Measurements from ENCODE around the gene RSU1.

RSU1 gene

GRCh38 chr10:16662923-16663322 lies 154.3 kb downstream of the RSU1 start:
- H3K36me3 ChIP-seq (ENCODE audit: control insufficient read depth, insufficient read depth, low read length): no peaks in the 10 kb centered on the region
- 94 to 95% methylated on average over 6 to 7 of the region's 7 CpGs for WGBS, 2 experiments

DNA sequence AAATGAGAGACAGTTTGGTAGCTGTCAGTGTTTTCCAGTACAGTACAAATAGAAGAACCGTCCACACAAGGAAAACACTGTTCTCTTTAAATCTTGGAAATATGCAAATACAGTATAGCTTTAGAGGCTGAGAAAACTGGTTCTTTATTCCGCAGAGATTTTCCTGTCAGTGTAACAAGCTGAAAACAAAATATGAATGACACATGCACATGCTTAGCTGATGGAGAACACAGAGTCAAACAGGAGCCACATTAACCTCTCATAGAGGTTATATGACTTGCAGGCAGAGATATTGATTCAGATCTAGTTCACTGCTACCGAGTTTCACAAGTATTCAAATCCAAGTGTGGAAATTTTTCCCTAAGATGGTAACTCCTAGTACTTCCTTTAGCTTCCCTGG lies 160.3 kb downstream of the RSU1 start:
- Histone ChIP-seq H3K27ac (ENCODE audit: insufficient read depth, low read depth, low read length, poor library complexity, severe bottlenecking) (no peak overlapping the region), H3K4me3 (ENCODE audit: insufficient read depth, low read depth, low read length) (no peak overlapping the region), H3K4me1 (ENCODE audit: control insufficient read depth, insufficient read depth, low read length) (no peaks in the 10 kb centered on the region), H3K36me3 (ENCODE audit: control insufficient read depth, insufficient read depth, low read length) (no peaks in the 10 kb centered on the region), H3K9me3 (ENCODE audit: control insufficient read depth, low read length) (no peaks in the 10 kb centered on the region), H3K27me3 (ENCODE audit: control insufficient read depth, insufficient read depth, low read length, poor library complexity, severe bottlenecking) (no peaks in the 10 kb centered on the region)
- 92 to 97% methylated on average over 3 of the region's 3 CpGs for WGBS, 2 experiments

More at GRCh38 chr10:16662923-16663322, 154.3 kb downstream of the RSU1 start:
- Histone ChIP-seq H3K27ac (ENCODE audit: insufficient read depth, low read depth, low read length, poor library complexity, severe bottlenecking) (no peak overlapping the region), H3K4me3 (ENCODE audit: insufficient read depth, low read depth, low read length) (no peak overlapping the region), H3K9me3 (ENCODE audit: control insufficient read depth, low read length) (no peaks in the 10 kb centered on the region), H3K4me1 (ENCODE audit: control insufficient read depth, insufficient read depth, low read length) (no peaks in the 10 kb centered on the region), H3K27me3 (ENCODE audit: control insufficient read depth, insufficient read depth, low read length, poor library complexity, severe bottlenecking) (no peaks in the 10 kb centered on the region)

DNA sequence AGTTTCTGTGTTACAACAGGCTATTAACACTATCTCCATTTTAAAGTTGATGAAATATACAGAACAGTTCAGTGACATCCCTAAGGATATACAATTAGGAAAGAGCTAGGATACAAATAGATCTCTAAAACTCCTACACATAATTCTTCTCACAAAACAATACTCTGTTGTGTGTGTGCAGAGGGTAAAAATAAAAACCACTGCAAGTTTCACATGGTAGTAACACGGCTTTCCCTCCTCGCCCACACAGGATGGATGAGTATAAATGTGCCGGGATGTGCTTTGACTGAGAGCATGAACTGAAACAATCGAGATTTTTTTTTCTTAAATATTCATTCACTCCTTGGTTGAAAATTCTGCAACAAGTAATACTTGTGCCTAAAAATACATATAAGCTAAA lies 164.0 kb downstream of the RSU1 start:
- no peak overlapping the region for H3K4me3 ChIP-seq (ENCODE audit: insufficient read depth, low read depth, low read length)
- H3K9me3 ChIP-seq (ENCODE audit: control insufficient read depth, low read length): no peaks in the 10 kb centered on the region
- no peak overlapping the region for H3K27ac ChIP-seq (ENCODE audit: insufficient read depth, low read depth, low read length, poor library complexity, severe bottlenecking)
- no peaks in the 10 kb centered on the region for H3K36me3 ChIP-seq (ENCODE audit: control insufficient read depth, insufficient read depth, low read length)
- no peaks in the 10 kb centered on the region for H3K27me3 ChIP-seq (ENCODE audit: control insufficient read depth, insufficient read depth, low read length, poor library complexity, severe bottlenecking)
- H3K4me1 ChIP-seq (ENCODE audit: control insufficient read depth, insufficient read depth, low read length): no peaks in the 10 kb centered on the region
- 95 to 100% methylated on average over 4 of the region's 4 CpGs for WGBS, 2 experiments

- Histone ChIP-seq H3K27ac (ENCODE audit: insufficient read depth, low read depth, low read length, poor library complexity, severe bottlenecking) (no peak overlapping the region), H3K27me3 (ENCODE audit: control insufficient read depth, insufficient read depth, low read length, poor library complexity, severe bottlenecking) (no peaks in the 10 kb centered on the region), H3K4me1 (ENCODE audit: control insufficient read depth, insufficient read depth, low read length) (no peaks in the 10 kb centered on the region), H3K4me3 (ENCODE audit: insufficient read depth, low read depth, low read length) (no peak overlapping the region), H3K36me3 (ENCODE audit: control insufficient read depth, insufficient read depth, low read length) (no peaks in the 10 kb centered on the region), H3K9me3 (ENCODE audit: control insufficient read depth, low read length) (no peaks in the 10 kb centered on the region)
- 76 to 82% methylated on average over 3 to 5 of the region's 5 CpGs for WGBS, 2 experiments
Measured at GRCh38 chr10:16652154-16652553, 165.1 kb downstream of the RSU1 start.

DNA sequence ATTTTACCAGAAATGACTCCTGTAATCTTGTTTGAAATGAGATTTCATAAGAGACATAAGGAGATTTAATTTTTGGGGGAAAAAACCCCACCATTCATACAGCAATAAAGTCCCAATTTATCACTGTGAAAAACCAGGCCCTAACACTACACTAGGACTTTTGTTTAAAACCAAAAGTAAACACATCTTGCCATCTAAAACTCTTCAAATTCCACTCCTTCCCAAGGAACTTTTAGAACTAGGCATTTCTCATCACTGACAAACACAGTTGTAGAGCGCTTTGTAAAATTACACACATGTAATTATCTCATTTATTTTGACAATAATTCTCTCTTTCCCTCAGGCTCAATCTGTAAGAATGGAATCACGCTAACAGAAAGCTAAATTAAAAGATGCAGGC lies 167.5 kb downstream of the RSU1 start:
- no peaks in the 10 kb centered on the region for H3K9me3 ChIP-seq (ENCODE audit: control insufficient read depth, low read length)
- no peaks in the 10 kb centered on the region for H3K27me3 ChIP-seq (ENCODE audit: control insufficient read depth, insufficient read depth, low read length, poor library complexity, severe bottlenecking)
- H3K36me3 ChIP-seq (ENCODE audit: control insufficient read depth, insufficient read depth, low read length): no peaks in the 10 kb centered on the region
- no peaks in the 10 kb centered on the region for H3K4me1 ChIP-seq (ENCODE audit: control insufficient read depth, insufficient read depth, low read length)
- whole genome bisulfite sequencing, 2 experiments: 95 to 97% methylated on average over 2 of the region's 2 CpGs
- no peak overlapping the region for H3K27ac ChIP-seq (ENCODE audit: insufficient read depth, low read depth, low read length, poor library complexity, severe bottlenecking)
- H3K4me3 ChIP-seq (ENCODE audit: insufficient read depth, low read depth, low read length): no peak overlapping the region

DNA sequence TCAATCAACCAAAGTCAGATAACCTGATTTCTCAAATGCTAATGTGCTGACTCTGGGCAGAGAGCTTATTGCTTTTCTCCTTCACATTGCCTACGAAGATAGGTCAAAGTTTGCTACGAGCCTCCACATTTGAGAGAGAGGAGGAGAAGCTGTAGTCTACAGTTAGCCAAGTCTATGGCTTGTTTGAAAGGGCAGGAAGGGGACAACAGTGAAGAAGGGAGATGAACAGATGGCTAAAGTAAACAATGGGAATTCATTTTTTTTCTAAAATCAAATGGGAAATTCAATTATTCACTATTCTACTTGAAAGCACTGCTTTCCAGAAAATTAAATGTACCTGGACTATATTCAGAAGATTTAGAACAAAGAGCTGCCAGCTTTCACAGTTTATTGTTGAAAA lies 168.9 kb downstream of the RSU1 start:
- no peaks in the 10 kb centered on the region for H3K4me1 ChIP-seq (ENCODE audit: control insufficient read depth, insufficient read depth, low read length)
- 93 to 96% methylated on average over 2 of the region's 2 CpGs for WGBS, 2 experiments
- H3K4me3 ChIP-seq (ENCODE audit: insufficient read depth, low read depth, low read length): no peak overlapping the region
- no peaks in the 10 kb centered on the region for H3K36me3 ChIP-seq (ENCODE audit: control insufficient read depth, insufficient read depth, low read length)
- H3K27ac ChIP-seq (ENCODE audit: insufficient read depth, low read depth, low read length, poor library complexity, severe bottlenecking): no peak overlapping the region
- H3K27me3 ChIP-seq (ENCODE audit: control insufficient read depth, insufficient read depth, low read length, poor library complexity, severe bottlenecking): no peaks in the 10 kb centered on the region
- H3K9me3 ChIP-seq (ENCODE audit: control insufficient read depth, low read length): no peaks in the 10 kb centered on the region

DNA sequence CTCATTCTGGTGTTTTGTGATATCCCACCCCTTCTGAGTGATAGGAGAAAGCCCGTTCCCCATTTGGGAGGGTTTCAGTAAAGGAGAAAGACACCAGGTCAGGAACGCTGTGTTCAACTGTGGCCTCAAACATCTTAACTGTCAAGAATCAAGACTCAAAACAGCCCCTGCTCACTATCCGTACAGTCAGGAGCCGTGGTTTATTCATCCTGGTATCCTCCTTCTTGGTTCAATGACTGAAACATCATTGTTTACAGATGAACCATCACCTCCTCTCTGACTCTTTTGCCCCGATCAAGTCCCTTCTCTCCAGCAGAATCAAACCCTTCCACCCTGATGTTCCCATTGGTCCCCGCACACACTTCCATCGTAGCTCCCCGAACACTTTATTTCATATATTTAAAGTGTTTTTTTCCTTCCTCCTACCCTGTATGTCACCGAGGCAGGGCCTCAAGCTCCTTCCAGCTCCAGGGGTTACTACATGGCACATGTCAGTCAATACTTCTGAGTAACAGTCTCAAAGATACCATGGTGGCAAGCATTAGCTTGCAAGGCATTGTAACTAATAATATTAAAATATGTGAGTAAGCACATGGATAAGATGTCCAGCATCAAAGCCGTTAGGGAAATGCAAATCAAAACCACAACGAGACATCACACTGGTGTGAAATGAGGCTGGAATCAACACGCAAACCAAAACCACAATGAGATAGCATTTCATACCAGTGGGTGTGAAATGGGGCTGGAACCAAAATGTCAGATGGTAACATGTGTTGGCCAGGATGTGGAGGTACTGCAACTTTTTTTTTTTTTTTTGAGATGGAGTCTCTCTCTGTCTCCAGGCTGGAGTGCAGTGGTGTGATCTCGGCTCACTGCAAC lies 170.8 kb downstream of the RSU1 start:
- WGBS, 2 experiments: 92% methylated on average over 13 of the region's 13 CpGs
- Histone ChIP-seq H3K36me3 (ENCODE audit: control insufficient read depth, insufficient read depth, low read length) (no peaks in the 10 kb centered on the region), H3K9me3 (ENCODE audit: control insufficient read depth, low read length) (no peaks in the 10 kb centered on the region)

GRCh38 chr10:16644146-16644545 lies 173.1 kb downstream of the RSU1 start:
- H3K4me3 ChIP-seq (ENCODE audit: insufficient read depth, low read depth, low read length): no peak overlapping the region
- no peaks in the 10 kb centered on the region for H3K36me3 ChIP-seq (ENCODE audit: control insufficient read depth, insufficient read depth, low read length)
- H3K4me1 ChIP-seq (ENCODE audit: control insufficient read depth, insufficient read depth, low read length): no peaks in the 10 kb centered on the region
- no peak overlapping the region for H3K27ac ChIP-seq (ENCODE audit: insufficient read depth, low read depth, low read length, poor library complexity, severe bottlenecking)
- no peaks in the 10 kb centered on the region for H3K9me3 ChIP-seq (ENCODE audit: control insufficient read depth, low read length)
- H3K27me3 ChIP-seq (ENCODE audit: control insufficient read depth, insufficient read depth, low read length, poor library complexity, severe bottlenecking): no peaks in the 10 kb centered on the region
- WGBS, 2 experiments: 90 to 100% methylated on average over 5 of the region's 5 CpGs

More for the DNA sequence above, 170.8 kb downstream of the RSU1 start:
- Histone ChIP-seq H3K27me3 (ENCODE audit: control insufficient read depth, insufficient read depth, low read length, poor library complexity, severe bottlenecking) (no peaks in the 10 kb centered on the region), H3K4me3 (ENCODE audit: insufficient read depth, low read depth, low read length) (no peak overlapping the region), H3K27ac (ENCODE audit: insufficient read depth, low read depth, low read length, poor library complexity, severe bottlenecking) (no peak overlapping the region), H3K4me1 (ENCODE audit: control insufficient read depth, insufficient read depth, low read length) (no peaks in the 10 kb centered on the region)

GRCh38 chr10:16643502-16643901 lies 173.7 kb downstream of the RSU1 start:
- Histone ChIP-seq H3K27ac (ENCODE audit: insufficient read depth, low read depth, low read length, poor library complexity, severe bottlenecking) (no peak overlapping the region), H3K4me1 (ENCODE audit: control insufficient read depth, insufficient read depth, low read length) (no peaks in the 10 kb centered on the region), H3K27me3 (ENCODE audit: control insufficient read depth, insufficient read depth, low read length, poor library complexity, severe bottlenecking) (no peaks in the 10 kb centered on the region), H3K4me3 (ENCODE audit: insufficient read depth, low read depth, low read length) (no peak overlapping the region), H3K9me3 (ENCODE audit: control insufficient read depth, low read length) (no peaks in the 10 kb centered on the region), H3K36me3 (ENCODE audit: control insufficient read depth, insufficient read depth, low read length) (no peaks in the 10 kb centered on the region)
- WGBS, 2 experiments: 72 to 84% methylated on average over 2 to 3 of the region's 3 CpGs

- Histone ChIP-seq H3K4me1 (ENCODE audit: control insufficient read depth, insufficient read depth, low read length) (no peaks in the 10 kb centered on the region), H3K36me3 (ENCODE audit: control insufficient read depth, insufficient read depth, low read length) (no peaks in the 10 kb centered on the region), H3K4me3 (ENCODE audit: insufficient read depth, low read depth, low read length) (no peak overlapping the region), H3K27me3 (ENCODE audit: control insufficient read depth, insufficient read depth, low read length, poor library complexity, severe bottlenecking) (no peaks in the 10 kb centered on the region), H3K27ac (ENCODE audit: insufficient read depth, low read depth, low read length, poor library complexity, severe bottlenecking) (no peak overlapping the region), H3K9me3 (ENCODE audit: control insufficient read depth, low read length) (no peaks in the 10 kb centered on the region)
- 85 to 87% methylated on average over 2 of the region's 2 CpGs for WGBS, 2 experiments
Measured at GRCh38 chr10:16640153-16640552, 177.1 kb downstream of the RSU1 start.

All from ectodermal cell (in vitro differentiated cells).